ENCODE data around the gene KDELR3. TPM values are rescaled to one million over a fixed set of nuclear protein-coding genes. Genes with fewer than 3 reads are reported as not detected.

The KDELR3 gene
- total and polyA plus RNA-seq, 2 experiments from 2014 or later = 5.6 to 5.7 TPM

GRCh38 chr22:38481162-38481870 is 13.4 kb downstream of the KDELR3 start:
- Histone ChIP-seq H3K79me2 (replicated peaks; ENCODE audit: insufficient read depth) (no peaks in the 10 kb centered on the region), H3K36me3 (ENCODE audit: insufficient read depth) (peaks cover 42% of the 10 kb centered on the region), H3K4me3 (no peak overlapping the region), H3K9me2 (ENCODE audit: insufficient read depth) (no peaks in the 10 kb centered on the region), H3K27ac (ENCODE audit: low read depth) (peak overlapping the region; percentile 68; the same call in 1 of the 2 replicates), H2AFZ (no peak overlapping the region), H3F3A (replicated peaks; ENCODE audit: low read depth) (peaks cover 45% of the 10 kb centered on the region), H3K27me3 (ENCODE audit: insufficient read depth) (no peaks in the 10 kb centered on the region), H4K20me1 (replicated peaks; ENCODE audit: insufficient read depth) (peaks cover 16% of the 10 kb centered on the region), H3K4me1 (ENCODE audit: insufficient read depth) (no peaks in the 10 kb centered on the region), H3K4me2 (no peak overlapping the region)
- H3K27me3 Mint-ChIP-seq (ENCODE audit: insufficient read depth, low read depth, poor library complexity) = peaks cover 10% of the 10 kb centered on the region
- H3K36me3 Mint-ChIP-seq (ENCODE audit: low read depth) = peaks cover 59% of the 10 kb centered on the region
- no peaks in the 10 kb centered on the region for H3K9me3 Mint-ChIP-seq
- no peak for TF ChIP-seq ZNF114 (CRISPR knock-in tag; IDR thresholded peaks at IDR 0.05)
- TF ChIP-seq JUNB (IDR thresholded peaks at IDR 0.05; ENCODE audit: unreplicated experiment) = no peak
- TF ChIP-seq REST (IDR thresholded peaks at IDR 0.05; ENCODE audit: unreplicated experiment) = no peak
- no peak for TF ChIP-seq CTCF (conservative IDR thresholded peaks at IDR 0.05; ENCODE audit: low read depth in 2 of 2)
- no peak for TF ChIP-seq EZH2 (IDR thresholded peaks at IDR 0.05; ENCODE audit: low read depth, unreplicated experiment)
- TF ChIP-seq NANOG (IDR thresholded peaks at IDR 0.05; ENCODE audit: borderline replicate concordance) = no peak
- no peak for TF ChIP-seq ZNF331 (CRISPR knock-in tag; IDR thresholded peaks at IDR 0.05; ENCODE audit: low read depth)
- TF ChIP-seq POLR2AphosphoS5 (IDR thresholded peaks at IDR 0.05; ENCODE audit: low read depth) = no peak
- no peak for TF ChIP-seq CREB1 (CRISPR knock-in tag; IDR thresholded peaks at IDR 0.05; ENCODE audit: low read depth)
- TF ChIP-seq ETS1 (IDR thresholded peaks at IDR 0.05) = no peak
- TF ChIP-seq ZNF462 (CRISPR knock-in tag; IDR thresholded peaks at IDR 0.05) = no peak
- TF ChIP-seq EZH2phosphoT487 (IDR thresholded peaks at IDR 0.05; ENCODE audit: unreplicated experiment) = no peak
- no peak for DNase-seq (ENCODE audit: low spot score)
- H3K4me1 Mint-ChIP-seq = peaks cover 10% of the 10 kb centered on the region; the same call in 2 of the 3 replicates
- no peak overlapping the region for H3K4me3 Mint-ChIP-seq
- no peak overlapping the region for H3K27ac Mint-ChIP-seq
- peak; percentile 8; the same call in 1 of the 3 replicates for ATAC-seq
